HG03442 (cell line): Measurements from ENCODE around the gene PTPRN2.
"Not testable (repeated sequence)": the region's sequence is repeated elsewhere in the genome, so short reads cannot be mapped to it uniquely, and the experiment has no call there.

Experiments used
- ATAC-seq: cut with Tn5 transposase; IDR thresholded peaks from one replicate; pipeline ENCODE4 v1.9.1; 2021; ENCODE audit warnings: mild to moderate bottlenecking, moderate library complexity; ENCODE audit not compliant: unreplicated experiment

The PTPRN2 gene

DNA sequence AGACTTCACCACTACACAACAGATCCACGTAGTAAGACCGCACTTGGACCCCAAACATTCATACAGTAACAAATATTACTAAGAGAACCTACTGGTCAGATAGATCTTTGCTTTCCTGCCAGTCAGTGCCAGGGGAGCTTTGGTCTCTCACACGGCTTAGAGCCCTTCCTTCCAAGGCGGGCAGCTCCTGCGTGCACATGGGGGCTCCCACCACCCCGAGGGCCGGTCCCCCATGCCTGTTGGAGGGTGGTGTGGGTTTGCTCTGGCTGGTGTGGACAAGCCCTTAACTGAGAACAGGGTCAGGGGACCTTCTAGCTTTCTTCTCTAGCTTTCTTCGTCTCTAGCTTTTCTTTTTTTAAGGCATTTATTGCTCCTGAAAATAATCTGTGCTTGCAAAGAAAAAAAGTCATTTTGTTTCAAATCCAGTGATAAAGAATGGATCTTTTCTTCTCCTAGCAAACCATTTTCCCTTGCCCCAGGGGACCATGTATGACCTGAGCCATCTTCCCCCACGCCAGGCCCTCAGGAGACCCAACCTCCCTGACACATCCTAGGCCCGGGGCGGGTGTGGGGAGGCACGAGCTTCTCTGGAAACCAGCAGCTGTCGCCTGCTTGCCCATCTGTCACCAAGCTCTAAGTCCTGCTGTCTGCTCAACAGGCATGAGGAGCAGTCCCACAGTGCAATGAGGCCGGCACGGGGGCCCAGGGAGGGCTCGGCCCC, 591.1 kb downstream of the PTPRN2 start:
- no peak for ATAC-seq

DNA sequence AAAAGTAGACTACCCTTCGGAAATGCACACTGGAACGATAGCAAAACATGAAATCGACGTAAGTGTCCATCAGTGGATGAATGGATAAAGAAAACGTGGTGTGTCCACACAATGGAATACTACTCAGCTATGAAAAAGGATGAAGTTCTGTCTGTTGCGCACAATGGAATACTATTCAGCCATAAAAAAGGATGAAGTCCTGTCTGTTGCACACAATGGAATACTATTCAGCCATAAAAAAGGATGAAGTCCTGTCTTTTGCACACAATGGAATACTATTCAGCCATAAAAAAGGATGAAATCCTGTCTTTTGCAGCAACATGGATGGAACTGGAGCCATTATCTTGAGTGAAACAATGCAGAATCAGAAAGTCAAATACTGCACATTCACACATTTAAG, 591.8 kb downstream of the PTPRN2 start:
- ATAC-seq, result no peak

DNA sequence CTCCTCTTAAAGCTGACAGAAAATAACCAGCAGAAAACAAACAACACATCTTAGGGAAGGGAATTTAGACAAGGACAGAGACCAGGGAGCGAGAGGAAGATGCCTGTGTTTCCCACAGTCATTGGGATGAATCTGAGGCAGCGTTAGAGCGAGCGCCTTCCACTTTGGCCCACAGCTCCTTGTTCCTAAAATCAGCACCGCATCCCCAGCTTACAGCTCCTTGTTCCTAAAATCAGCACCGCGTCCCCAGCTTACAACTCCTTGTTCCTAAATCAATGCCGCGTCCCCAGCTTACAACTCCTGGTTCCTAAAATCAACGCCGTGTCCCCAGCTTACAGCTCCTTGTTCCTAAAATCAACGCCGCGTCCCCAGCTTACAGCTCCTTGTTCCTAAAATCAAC, 593.3 kb downstream of the PTPRN2 start:
- no peak for ATAC-seq

DNA sequence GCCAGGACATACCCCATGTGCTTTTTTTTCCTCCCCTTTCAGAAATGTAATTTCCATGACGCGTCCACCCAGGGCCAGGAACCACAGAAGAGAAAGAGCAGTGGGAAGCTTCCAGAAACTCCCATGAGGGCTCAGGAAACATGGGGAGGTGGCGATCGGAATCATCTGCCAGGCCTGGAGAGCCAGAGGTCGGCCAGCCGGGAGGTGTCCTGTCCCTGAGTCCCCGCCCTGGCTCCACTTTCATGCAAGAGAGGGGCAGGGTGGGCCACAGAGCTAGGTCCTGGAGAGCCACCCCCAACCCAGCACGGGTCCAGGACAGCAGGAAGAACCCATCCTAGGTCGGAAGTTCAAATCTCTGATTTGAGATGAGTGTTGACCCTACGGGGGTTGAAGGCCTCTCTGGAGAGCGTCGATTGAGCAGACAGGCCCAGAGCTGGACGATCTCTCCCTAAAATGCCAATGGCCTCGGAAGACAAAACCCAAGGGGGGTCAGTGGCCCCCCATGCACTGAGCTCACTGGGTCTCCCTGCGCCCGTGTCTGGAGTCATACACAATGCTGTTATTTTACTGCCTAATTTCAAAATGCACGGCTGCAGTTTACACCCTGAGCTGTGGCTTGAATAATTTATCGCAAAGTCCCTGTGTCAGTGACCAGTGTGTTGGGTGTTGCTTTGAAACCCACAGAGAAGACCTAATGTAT, 594.1 kb downstream of the PTPRN2 start:
- ATAC-seq, result no peak

DNA sequence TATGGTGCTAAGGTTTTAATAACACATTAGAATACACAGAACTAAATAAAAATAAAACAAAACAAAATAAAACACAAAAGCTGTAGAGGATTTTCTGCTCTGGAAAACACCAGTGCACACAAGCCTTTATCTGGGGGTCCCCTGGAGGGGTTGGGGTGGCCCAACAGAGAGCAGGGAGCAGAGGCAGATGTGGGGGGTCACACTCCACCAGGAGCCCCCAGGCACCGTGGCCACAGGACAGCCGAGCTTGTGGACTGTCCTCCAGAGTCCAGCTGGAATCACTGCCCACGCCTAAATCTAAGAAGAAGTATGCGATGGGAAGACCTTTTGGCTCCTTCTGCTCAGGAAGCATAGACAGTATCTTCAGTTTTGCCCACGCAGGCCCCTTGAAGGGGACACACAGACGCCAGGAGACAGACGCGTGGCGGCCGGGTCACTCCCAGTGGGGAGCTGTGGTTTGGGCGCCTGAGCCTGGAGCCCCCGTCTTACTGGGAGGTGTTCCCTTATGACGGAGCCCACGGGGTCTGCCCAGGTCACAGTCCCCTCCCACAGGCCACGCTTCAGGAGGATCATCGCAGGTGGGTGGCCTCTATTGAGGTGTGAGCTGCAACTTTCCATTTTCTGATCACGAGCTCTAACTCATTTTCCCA, 595.0 kb downstream of the PTPRN2 start:
- ATAC-seq, result no peak

DNA sequence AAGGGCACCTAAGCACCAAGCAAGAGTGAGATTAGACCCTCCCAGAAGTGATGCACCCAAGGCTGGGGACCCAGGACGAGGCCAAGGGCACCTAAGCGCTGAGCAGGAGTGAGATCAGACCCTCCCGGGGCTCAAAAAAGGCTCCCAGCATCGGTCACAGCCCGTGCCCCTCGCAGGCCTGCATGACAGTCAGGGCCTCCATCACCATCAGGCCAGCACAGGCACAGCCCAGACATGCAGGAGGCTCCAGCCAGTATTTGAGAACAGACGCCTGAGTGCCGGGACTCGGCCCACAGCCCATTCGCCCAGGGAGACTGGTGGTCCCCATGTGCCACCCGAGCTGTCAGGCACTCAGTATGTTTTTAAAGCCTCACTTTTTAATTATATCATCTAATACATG, 595.9 kb downstream of the PTPRN2 start:
- no peak for ATAC-seq

DNA sequence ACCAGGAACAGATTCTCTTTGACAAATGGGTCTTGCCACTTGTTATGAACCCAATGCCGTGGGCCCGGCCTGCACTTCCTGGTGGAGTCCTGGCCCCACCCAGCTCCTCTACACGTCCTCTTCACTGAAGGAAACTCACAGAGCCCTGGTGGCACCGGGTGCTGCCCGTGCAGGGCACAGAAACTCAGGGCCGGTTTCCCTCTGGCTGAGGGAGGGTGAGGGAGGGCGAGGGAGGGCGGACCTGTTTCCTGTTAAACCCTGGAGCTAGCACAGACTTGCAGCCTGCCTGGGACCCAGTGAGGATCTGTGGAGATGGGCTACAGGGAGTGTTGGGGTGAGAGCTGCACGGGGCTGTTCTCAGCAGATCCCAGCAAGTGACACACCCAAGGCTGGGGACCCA, 596.3 kb downstream of the PTPRN2 start:
- no peak for ATAC-seq

DNA sequence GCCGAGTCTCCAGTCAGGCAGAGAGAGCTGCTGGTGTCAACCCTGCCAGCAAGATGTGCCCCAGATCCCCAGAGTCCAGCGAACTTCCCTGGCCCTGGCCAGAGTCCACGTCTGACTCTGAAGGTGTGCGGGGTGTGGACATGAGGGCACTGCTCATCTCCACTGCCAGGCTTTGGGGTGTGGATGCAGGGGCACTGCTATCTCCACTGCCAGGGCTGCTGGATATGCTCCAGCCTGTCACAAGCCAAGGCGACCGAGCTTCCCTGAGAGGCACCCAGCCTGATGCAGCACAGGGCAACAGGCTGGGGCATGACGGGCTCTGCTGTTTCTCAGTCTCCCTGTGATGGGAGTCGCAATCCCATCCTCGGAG, 596.8 kb downstream of the PTPRN2 start:
- ATAC-seq, result no peak

DNA sequence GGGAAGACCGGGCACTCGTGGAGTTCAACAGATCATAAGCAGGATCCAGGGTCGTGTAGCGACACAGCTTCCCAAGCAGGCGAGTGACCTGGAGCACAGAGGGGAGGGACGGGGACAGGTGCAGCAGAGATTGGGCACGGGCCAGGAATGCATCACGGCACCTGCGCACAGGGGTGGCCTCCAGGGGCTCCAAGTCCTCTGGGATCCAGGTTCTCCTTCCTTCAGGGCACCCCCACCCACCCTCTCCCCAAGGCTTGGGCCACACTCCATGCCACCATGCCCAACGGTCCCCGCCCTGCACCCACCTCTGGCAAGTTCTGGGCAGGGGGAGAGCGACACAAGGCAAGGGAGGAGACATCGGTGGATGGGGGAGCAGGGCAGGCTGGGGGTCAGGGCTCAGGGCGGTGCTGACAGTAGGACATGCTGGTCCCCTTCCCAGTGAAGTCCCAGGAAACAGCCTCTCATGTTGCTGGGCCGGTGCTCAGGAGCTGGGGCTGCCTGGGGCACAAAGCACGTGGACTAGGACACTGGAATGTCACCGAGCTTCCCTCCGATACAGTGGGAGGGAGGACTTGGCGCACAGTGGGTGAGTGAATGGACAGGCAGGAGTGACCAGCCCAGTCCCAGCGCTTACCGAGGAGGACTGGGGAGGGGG, 597.3 kb downstream of the PTPRN2 start:
- ATAC-seq, result no peak

DNA sequence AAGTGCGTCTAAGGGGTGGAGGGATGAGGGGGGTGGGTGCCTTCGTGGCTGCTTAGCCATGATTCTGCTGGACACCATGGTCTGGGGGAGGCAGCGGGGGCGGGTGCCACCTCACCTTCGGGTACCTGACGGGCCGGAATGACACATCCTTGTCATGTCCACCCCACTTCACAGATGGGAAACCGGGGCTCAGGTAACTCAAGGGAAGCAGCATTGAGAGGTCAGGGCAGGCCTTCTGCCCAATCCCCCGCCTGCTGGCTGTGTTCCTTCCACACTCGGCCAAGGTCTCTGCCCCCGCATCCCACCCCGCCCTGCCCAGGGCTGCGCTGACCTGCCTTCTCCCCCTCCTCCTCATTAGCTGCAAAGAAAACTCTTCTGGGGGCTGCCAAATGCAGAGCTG, 598.0 kb downstream of the PTPRN2 start:
- no peak for ATAC-seq

DNA sequence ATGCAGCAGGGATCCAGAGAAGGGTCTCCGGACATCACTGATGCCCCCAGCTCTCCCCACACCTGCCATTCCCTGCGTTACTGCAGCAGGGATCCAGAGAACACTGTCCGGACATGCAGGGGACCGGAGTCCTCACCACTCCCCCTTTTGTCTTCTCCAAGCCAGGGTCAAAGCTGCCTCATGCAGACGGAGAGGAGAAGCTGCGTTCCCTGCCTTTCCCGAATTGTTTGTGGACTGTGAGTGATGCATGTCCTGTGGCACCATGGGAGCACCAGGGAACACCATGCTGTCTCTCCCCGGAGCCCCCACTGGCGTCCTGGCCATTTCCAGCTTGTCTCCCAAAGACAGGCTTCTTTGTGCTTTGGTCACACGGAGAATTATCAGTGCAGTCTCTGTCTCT, 599.7 kb downstream of the PTPRN2 start:
- no peak for ATAC-seq

DNA sequence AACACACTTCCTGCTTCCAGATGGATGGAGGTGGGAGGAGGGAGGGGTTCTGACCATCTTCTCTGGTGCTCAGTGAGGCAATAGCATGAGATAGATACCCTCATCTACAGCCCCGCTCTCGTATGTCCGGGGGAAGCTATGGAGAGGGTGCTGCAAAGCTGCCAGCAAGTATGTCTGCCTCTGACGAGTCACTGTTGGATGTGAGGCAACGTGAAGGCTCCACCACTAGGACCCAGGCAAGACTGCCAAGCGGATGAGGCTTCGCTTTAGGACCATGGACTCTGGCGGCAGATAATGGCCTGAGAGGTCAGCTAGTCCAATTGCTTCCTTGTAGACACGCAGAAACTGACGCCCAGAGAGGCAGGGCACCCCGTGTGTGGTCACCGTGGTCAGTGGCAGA, 601.6 kb downstream of the PTPRN2 start:
- ATAC-seq, result no peak

DNA sequence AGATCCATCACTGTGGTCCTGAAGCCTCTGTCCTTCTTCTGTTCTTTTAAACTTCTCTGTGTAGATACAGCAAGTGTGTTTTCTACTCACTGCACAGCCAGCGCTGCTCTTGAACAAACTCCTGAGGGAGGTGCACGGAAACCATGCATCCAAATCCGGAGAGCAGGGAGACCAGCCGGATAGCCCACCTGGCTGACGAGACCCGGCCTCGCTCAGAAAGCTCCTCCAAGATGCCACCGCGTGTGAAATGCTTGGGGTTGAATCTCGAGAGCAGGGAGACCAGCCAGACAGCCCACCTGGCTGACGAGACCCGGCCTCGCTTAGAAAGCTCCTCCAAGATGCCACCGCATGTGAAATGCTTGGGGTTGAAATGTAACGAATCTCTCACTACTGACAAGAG, 602.0 kb downstream of the PTPRN2 start:
- no peak for ATAC-seq

DNA sequence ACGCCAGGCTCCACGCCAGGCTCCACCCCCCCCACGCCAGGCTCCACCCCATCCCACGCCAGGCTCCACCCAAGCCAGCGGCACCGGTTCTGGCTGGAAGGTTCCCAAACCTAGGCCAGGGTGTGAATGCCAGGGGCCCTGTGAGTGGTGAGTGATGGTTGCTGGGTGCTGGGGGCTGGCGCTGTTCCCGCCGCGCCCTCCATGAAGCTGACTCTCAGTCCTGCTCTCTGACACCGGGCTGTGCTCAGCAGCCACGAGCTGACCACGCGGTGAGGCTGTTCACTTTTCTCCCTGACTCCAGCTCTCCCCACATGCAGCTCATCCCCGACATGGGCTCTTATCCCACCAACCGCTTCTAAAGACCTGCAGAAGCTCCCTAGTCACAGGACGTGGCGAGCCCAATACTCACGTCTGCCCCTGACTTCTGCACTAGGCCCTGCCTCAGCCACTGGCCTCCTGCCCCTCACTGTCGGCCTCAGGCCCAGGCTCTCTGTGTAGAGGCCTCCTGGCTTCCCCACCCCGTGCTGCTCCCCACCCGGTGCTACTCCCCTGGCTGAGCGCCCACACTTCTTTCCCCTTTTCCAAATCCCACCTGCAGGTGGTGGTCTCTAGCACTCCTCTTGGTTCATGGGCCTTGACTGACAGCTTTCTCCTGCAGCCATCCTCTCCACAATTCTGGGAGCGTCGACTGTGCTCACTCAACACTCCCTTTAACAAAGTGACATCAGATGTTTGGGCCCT, 603.0 kb downstream of the PTPRN2 start:
- ATAC-seq, result no peak

DNA sequence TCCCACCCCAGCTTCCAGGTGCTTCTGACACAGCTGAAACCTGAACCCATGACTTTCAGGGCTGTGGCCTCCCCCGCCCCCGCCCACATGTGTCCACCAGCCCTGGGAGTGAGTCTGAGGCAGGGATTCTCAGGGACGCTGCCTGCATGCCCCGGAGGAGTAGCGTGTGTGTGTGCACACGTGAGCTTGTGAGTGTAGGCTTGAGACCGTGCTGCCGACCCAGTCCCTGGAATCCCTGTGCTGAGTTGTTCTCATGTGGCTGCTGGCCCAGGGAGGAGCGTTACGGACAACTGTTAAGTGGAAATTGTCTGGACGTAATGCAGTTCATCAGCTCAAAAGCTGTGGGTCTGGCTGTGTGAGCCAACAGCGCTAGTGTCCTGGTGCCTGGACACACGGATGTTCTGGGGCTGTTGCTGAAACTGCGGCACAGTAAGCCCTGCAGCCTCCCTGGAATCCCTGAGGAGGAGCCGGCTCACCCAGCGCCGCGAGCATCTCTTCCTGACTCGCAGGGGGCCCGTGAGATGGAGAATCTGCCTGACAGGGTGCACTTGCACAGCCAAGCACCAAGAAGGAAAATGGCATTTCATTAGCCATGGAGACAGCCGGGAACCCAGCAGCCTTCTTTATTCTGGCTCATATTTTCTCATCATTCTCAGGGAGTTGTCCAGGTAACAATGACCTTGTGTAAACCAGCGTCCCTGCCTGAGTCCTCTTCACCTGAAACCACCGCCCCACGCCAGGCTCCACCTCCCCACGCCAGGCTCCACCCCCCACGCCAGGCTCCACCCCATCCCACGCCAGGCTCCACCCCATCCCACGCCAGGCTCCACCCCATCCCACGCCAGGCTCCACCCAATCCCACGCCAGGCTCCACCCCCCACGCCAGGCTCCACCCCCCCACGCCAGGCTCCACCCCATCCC, 603.9 kb downstream of the PTPRN2 start:
- no peak for ATAC-seq

DNA sequence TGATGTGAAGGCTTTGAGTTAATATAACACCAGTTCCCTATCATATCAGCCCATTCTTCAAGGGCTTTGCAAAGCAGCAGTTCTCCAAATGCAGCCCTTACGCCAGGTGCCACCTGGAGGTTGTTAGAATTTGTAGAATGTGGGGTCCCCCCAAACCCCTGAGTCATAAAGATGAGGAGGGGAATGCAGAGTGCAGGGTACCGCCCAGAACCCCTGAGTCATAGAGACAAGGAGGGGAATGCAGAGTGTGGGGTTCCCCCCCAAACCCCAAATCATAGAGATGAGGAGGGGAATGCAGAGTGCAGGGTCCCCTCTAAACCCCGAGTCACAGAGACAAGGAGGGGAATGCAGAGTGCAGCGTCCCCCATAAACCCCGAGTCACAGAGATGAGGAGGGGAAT, 605.8 kb downstream of the PTPRN2 start:
- no peak for ATAC-seq

DNA sequence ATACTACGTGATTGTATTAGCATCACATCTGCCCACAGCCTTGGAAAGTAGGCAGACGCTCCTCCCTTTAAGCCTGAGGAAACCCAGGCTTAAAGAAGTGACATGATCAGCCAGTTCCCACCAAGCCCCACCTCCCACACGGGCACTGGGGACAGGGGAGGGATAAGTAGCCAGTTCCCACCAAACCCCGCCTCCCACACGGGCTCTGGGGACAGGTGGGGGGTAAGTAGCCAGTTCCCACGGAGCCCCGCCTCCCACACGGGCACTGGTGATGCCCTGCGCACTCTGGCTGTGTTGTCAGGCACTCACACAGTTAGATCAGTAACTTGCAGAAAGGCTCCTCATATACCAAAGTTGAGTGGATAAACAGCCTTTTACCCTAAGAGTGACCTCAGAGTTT, 606.8 kb downstream of the PTPRN2 start:
- ATAC-seq, result no peak

DNA sequence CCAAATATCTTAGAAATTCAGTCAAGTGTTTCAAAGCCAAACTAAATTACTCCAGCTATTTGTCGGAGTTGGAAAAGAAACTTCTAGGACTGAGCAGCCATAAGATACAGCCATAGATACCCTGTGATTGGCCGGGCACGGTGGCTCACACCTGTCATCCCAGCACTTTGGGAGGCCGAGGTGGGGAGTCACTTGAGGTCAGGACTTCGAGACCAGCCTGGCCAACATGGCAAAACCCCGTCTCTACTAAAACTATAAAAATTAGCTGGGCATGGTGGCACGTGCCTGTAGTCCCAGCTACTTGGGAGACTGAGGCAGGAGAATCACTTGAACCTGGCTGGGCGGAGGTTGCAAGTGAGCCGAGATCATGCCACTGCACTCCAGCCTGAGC, 607.3 kb downstream of the PTPRN2 start:
- ATAC-seq, result not testable (repeated sequence)

DNA sequence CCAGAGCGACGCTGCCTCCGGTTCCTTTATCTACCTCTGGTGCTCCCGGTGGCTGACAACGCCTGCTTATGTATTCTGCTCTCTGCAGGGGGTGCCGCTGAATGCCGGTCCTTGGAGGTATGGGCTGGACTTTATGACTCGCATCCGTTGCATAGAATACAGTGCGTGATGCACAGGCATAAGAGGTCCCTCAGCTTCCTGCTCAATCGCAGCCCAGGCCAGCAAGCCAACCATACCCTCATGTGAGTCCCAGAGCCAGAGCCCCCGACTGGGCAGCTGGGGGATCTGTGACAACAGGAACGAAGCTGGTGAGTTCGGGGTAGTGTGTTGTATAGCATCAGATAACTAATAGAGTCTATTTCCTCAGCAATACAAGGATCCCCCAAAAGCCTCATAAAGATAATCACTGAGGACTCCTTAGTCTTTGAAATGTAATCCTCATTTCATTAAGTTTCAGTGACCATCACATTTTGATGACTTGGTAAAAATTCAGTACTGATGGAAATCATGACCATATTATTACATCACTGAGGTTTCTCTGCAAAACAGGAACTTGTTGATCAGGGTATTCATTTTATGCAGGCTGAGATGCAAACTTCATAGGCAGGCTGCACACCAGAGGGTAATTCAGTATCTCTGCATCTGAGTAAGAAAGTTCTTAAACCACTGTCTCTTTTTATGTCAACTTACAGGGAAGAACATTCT, 607.8 kb downstream of the PTPRN2 start:
- no peak for ATAC-seq
